HG03439 (cell line): ENCODE data around the gene DESI2.

ENCODE experiments used
- ATAC-seq: cut with Tn5 transposase; IDR thresholded peaks from one replicate; pipeline ENCODE4 v1.9.1; 2021; ENCODE audit warnings: mild to moderate bottlenecking, moderate library complexity; ENCODE audit not compliant: unreplicated experiment

DESI2 gene

DNA sequence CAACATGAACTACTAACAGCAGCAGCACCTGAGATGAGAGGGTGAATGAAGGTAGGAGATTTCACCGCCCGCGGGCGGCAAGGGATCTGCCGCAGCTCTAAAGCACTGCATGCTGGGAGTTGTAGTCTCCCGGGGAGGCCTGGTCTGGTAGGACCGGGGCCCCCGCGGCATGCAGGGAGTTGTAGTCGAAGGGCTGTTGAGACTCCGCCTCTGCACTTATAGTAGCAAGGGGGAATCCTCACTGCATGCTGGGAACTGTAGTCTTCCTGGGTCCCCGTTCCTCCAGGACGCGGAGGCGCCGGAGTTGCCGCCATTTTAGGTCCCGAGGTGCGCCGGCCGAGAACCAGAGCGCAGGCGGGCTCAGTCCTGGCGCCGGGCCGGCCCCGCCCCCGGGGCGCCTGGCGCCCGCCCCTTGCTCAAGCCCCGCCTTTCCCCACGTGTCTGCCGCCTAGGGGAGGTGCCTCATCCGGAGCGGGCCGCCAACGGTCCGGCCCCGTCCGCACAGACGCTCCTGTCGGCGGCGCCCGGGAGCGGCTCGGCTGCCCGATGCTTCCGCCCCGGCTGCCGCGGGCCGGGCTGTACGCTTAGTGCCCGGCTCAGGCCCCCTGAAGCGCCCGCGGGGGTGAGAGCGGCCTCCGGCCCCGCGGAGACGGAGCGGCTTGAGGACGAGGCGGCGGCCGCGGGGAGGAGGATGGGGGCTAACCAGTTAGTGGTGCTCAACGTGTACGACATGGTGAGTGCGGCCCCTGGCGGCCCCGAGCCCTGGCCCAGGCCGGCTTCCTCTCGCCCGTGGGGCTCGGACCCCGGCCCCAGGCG lies at the start of gene DESI2:
Gene DESI2, plus strand, starts transcription at position 504 of the 816 bp plus-strand sequence. Its CDS starts 188 bp downstream, at position 692.
- peak; percentile 95 for ATAC-seq

DNA sequence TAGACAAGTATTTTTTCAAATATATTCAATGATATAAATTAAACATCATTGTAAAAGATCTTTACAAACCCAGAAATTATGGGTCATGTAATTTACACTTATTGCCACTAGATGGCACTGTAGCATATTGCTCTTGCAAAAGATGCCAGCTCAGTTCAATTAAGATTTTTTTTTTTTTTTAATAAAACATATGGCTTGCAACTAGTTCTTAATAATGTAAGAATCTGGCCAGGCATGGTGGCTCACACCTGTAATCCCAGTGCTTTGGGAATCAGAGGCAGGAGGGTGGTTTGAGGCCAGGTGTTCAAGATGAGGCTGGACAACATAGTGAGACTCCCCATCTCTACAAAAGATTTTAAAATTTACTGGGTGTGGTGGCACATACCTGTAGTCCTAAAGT lies 49.4 kb upstream of the DESI2 start:
- ATAC-seq: no peak

DNA sequence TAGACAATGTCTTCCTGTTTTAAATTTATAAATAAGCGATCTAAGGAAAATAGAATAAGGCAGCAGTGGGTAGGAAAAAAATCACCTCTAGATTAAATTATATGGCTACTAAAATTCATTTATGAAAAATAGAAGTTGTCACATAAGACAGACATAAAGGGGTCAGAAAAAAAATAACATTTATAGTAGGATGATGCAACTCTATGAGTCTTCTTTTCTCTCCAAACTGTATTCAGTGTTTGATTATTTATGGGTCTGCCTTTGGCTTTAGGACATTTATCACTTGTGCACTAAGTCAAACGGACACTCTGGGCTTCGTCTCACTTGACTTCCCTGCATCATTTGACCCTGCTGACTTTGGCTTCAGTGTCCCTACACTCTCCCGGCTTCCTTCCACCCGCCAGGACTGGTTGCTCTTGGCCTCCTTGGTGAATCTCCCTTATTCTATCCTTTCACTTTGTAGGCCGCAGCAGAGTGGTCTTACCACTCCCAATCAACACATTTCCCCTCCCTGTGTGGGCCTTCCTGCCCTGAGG lies 47.0 kb upstream of the DESI2 start:
- ATAC-seq: no peak

DNA sequence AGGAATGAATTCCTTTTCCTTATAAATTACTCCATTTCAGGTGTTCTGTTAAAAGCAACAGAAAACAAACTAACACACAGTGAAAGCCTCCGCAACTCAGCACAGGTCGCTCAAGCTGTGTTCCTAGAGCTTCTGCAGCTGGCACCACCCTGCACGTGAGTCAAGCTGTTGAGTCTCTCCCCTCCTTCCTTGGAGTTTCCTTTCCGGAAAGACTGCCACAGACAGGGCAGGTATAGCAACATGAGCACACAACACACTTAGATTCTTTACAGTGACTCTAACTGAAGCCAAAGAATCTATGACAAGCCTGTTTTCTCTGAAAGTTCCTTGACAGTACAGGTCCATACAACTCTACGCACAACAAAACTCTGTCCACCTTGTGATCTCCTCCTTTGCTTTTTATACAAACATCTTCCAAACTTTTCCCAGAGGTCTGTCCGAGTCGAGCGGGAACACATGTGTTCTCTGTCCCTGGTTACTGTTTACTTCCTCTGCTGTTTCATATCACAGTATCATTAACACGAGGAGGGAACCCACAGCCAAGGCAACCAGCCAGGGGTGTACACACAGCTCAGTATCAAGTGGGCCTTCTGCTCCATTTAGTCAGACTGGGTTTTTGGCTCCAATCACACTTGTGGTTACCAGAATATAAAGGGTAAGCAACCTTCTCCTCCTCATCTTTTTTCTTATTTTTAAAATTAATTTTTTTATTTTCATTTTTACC lies 38.7 kb upstream of the DESI2 start:
- ATAC-seq: no peak

DNA sequence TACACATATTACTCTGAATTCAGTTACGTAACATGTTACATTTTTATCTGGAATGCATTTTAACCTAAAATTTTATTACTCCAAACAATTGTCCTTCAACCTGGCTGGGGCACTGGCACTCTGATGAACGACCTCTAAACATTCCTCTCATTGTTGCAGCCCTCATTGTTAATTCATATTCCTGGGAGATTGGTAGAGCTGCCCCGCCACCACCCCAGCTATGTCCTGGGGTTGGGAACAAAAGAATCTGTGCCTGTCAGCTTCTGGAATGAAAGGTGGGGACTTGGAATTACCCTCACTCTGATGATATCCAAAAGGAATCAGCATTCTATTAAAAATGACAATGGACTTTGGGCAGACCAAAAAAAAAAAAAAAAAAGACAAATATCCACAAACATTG lies 38.0 kb upstream of the DESI2 start:
- no peak for ATAC-seq

DNA sequence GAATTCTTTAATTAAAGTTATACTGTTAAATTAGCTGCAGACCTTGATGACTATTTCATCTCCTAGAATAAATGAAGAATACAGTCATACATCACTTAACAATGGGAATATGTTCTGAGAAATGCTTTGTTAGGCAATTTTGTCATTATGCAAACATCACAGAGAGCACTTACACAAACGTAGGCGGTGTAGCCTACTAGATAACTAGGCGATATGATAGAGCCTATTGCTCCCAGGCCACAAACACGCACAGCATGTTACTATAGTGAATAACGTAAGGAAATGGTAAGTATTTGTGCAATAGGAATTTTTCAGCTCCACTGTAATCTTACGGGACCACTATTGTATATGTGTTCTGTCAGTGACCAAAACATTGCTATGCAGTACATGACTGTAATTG lies 37.6 kb upstream of the DESI2 start:
- ATAC-seq: no peak

DNA sequence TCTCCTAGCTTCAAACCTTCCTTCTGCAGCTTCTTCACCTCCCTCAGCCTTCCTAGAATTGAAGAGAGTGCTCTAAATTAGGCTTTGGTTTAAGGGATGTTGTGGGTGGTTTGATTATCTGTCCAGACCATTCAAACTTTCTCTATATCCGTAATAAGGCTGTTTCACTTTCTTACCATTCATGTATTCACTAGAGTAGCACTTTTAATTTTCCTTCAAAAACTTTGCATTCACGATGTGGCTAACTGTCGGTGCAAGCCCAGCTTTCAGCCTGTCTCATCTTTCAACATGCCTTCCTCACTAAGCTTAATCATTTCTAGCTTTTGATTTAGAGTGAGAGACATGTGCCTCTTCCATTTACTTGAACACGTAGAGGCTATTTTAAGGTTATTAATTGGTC lies 26.2 kb upstream of the DESI2 start:
- no peak for ATAC-seq

DNA sequence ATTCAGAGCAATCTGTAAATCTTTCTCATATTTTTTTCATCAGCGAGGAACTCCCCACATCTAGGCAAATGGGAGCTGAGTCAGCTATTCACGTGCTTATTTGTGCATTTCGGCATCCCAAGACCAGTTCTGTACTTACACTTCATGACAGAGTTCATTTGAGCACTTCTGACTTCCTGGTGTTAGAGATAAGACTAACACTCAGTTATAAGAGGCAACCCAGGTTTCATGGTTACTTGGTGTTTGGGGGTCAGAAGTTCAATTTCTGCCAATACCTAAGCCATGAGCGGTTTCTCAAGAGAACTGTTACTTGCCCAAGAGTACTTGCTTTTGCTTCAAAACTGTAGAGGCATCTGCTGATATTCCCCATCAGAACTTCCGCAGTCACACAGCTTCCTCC lies 24.1 kb upstream of the DESI2 start:
- no peak for ATAC-seq

DNA sequence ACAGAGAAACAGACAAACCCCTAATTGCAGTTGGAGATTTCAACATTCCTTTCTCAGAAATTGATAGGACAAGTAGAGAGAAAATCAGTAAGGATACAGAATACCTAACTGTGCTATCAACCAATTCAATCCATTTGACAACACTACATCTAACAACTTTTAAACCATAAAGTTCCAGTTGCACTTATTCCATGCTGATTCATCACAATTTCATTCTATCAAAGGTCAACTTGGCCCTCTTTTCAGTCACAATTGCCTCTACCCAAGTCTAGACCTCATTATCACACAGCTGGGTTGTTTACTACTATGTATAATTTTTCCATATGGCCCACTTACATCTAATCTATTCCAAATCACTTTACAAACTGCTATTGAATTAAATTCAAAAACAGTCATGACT lies 19.8 kb upstream of the DESI2 start:
- no peak for ATAC-seq

DNA sequence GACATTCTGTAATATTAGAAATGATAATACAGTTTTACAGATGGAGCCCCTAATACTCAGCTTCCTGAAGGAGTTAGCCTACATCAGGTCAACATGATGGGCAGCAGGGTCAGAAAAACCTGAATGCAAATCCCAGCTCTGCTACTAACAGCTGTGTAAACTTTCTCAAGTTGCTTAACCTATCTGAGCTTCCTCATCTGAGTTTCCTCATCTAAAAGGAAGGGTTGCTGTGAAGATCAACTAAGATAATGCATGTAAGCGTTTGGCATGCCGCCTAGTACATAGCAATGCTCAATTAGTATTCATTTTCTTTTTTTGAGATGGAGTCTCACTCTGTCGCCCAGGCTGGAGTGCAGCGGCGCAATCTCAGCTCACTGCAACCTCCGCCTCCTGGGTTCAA lies 18.4 kb upstream of the DESI2 start:
- ATAC-seq: no peak

DNA sequence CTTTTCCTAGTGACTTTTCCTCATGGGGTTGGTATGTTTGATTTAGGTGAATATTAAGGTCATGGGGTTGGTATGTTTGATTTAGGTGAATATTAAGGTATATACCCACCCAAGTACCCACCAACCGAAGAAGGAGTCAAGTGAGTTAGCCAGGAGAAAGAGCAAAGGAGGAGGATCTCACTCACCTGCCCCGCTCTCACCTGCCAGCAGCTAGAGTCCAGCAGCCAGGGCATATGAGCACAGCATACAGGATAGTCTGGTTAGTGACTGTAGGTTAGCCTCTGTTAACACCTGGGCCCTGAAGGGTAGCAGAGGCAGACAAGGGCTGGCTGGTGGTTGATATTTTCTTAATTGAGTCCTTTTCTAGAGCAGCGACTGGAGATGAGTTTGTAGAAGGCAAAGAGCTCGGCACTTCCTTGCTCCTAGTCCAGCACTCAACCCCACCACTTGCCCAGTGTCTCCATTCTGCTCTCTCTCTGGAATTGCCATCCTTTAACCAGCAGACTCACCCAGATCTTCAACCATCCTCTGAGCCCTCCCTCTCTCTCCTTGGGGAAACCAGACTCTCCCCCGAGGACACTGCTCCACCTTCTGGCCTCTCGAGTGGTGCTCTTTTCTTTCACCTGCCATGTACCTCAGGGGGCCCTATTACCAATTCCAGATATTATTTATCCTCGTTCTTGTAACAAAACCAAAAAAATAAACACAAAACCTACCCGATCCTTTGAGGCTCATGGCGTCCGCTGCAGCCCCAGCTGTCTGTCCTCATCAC lies 16.3 kb upstream of the DESI2 start:
- no peak for ATAC-seq

DNA sequence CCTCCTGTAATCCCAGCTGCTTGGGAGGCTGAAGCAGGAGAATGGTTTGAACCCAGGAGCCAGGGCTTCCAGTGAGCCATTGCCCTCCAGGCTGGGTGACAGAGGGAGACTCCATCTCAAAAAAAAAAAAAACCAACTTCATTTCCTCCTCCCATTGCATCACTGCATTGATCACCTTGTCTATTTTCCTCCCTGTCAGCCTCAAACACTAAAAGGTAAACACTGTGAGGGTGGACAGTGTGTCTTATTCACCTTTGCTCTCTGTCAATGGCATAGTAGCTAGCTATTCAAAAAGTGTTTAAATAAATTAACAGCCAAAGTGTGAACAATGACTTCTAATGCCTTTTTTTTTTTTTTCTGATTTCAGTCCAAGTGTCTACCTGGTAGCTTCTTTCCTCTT lies 13.4 kb upstream of the DESI2 start:
- ATAC-seq: no peak

DNA sequence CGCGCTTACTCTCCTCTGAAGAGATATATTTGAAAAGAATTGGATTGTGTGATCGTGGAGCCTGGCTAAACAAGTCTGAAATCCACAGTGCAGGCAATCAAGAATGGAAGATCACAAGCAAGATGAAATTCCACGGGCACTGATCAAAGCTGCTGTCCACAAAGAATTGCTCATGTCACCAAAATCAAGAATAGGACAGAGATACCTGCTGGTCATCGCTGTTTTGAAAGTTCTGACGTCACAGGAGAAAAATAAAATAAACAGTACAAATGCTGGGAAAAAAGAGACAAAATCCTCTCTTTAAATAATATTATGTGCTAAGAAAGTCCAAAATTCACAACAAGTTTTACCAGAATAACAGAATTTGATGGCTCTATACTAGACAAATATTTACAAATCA lies 12.0 kb upstream of the DESI2 start:
- ATAC-seq: no peak

DNA sequence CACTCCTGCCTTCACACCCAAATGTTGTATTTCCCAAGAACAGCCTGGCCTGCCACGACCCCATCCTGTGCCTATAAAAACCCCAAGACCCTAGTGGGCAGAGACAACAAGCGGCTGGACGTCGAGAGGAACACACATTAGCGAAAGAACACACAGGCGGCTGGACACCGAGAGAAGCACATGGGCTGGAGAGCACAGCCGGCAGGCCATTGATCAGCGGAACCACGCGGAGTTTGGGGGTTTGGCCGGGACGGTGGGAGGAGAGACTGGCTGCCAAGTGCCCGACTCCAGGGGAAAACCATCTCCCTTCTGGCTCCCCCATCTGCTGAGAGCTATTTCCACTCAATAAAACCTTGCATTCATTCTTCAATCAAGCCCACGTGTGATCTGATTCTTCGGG lies 10.4 kb upstream of the DESI2 start:
- ATAC-seq: no peak

DNA sequence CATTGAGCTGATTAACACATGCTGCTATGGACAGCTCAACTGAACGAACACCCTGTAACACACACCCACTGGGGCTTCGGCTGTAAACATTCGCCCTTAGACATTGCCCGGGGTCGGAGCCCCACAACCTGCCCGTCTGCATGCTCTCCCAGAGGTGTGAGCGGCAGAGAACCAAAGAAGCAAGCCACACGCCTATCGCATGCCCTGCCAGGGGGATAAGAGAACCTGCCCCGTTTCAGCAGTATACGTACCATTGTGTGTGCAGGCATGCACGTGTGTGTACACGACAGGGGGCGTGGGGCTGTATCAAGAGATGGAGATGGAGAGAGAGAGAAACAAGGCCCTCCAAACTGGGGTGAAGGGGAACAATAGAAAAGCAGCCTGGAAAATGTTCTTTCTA lies 9.9 kb upstream of the DESI2 start:
- no peak for ATAC-seq

DNA sequence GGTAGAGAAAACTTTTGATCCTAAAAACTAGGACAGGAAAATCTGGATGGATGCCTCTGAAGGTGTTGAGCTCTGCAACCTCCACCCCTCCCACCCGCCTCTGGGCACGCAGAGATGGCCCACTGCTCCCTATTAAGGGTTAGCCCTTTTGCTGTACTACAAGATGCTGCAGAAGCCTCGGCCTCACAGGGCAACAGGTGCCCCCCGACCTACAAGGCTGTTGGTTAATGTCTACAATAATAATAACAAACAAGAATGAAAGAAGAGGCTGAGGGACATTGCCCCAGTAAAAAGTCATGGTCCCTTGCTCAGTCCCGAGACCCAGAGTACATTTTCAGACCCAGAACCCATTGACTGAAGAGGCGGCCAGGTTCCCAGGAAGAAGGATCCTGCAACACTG lies 7.5 kb upstream of the DESI2 start:
- ATAC-seq: no peak

DNA sequence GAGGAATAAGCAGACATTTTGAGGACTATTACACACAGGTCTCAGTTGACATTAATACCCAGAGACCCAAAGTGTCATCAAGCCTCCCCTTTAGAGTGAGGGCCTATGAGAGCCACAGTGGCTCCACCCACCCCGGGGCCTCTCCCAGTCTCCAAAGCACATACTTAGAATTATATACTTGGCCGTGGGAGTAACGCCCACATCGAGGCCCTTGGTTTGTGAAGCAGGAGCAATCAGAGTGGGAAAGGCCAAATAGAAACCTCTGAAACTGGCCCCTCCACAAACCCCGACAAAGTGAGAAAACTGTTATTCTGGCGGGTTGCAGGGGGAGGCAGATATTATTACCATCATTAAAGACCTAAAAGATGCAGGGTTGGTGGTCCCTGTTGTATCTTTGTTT lies 7.0 kb upstream of the DESI2 start:
- ATAC-seq: no peak

DNA sequence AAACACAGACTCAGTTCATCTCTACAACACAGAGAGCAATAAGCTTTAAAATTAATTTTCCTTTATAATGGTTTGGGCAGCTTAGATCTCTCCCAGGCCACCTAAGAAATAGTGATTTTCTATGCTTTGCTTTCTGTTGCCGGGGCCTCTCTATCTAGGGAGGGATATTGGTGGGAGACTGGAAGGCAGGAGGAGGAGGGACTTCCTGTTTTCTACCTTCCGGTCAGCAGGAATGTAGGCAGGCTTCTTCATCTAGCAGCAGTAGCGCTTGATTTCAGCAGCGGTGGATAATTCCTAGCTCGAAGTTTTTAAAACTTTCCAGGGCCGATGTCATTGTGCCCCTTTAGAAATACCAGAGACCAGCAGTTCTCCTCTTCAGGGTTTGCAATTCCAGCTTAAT lies 5.1 kb upstream of the DESI2 start:
- no peak for ATAC-seq

DNA sequence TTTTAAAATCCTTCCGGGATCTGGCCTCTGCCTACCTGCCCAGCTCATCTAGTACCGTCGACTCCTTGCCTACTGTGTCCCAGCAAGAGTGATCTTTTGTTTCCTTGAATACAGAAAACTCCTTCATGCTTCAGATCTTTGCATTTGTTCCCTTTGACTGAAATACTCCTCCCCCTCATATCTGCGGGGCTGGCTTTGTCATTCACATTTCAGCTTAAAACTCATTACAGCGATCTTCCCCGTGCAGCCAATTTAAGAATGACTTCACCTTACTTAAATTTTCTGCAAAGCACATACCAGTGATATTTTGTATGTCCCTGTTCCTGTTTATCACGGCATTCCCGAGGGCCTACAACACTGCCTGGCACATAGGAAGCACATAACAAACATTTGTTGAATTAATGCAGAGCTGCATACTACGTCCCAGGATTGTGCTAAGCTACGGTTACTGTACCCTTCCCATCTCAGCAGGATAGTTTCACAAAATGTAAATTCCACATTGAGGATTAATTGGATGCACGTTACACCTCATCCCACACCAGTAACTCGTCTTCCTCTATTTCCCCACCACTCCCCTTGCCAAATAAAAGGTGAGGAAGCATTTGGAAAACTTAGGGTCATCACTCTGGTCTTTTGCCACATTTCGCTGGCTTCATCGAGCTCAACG lies 837 bp upstream of the DESI2 start:
- ATAC-seq: no peak

DNA sequence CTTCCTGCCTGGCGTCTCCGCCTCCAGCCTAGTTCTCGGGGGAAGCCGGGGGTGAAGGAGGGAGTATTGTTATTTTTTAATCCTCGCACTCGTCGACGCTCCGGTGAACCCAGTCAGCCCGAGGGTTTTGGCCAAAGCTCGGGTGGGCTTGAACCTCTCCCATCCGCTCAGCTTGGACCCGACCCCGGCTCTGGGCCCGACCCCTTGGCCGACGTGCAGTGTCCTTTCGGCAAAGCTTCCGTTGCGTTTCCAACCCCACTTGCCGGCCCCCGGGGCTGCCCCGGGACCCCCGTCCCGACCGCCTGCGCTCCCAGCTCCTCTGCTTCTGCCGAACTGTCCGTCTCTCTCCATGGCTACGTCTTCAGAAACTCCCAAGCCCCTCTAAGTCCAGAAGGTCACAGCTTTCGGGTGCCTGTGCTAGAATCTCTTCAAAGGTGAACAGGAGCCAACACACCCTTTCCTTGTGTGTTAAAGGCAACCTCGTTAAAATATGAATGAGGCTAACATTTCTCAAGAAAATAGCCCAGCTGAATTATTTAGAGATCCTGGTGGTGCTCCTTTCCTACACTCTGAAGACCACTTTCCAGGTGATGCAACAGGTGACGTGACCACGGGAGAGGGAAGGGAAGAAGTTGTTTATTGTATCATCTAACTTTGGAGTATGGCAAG lies 647 bp downstream of the DESI2 start:
- no peak for ATAC-seq
